ENCODE results near the gene CDH20.

DNA sequence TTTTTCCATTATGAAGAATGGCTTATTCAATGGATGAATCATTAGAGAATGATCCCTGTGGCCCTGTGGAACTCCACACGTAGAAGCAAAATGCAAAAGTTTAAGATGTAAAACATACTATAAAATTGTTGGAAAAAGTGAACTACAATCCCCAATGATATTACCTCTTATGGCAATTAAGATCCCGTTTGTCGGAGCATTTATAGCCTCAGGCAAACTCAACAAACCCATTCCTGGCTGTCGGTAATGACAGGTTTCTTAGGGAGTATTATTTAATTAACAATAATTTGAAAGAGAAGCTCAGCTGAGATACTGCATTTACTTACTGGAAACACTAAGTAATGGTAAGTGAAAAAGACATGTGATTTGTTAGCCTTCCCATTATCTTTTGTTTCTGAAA, 138.3 kb downstream of the CDH20 start:
- no peak for TF ChIP-seq MYC (CRISPR knock-in tag; IDR thresholded peaks at IDR 0.05; ENCODE audit: borderline replicate concordance)
- TF ChIP-seq, protein P1, sequence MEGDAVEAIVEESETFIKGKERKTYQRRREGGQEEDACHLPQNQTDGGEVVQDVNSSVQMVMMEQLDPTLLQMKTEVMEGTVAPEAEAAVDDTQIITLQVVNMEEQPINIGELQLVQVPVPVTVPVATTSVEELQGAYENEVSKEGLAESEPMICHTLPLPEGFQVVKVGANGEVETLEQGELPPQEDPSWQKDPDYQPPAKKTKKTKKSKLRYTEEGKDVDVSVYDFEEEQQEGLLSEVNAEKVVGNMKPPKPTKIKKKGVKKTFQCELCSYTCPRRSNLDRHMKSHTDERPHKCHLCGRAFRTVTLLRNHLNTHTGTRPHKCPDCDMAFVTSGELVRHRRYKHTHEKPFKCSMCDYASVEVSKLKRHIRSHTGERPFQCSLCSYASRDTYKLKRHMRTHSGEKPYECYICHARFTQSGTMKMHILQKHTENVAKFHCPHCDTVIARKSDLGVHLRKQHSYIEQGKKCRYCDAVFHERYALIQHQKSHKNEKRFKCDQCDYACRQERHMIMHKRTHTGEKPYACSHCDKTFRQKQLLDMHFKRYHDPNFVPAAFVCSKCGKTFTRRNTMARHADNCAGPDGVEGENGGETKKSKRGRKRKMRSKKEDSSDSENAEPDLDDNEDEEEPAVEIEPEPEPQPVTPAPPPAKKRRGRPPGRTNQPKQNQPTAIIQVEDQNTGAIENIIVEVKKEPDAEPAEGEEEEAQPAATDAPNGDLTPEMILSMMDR (CRISPR knock-in tag; IDR thresholded peaks at IDR 0.05), result no peak
